Mononuclear cell (primary cell): ENCODE data around the gene KIF6. TPM values are rescaled to one million over a fixed set of nuclear protein-coding genes. Genes with fewer than 3 reads are reported as not detected.

ENCODE experiments used
- H3K27me3 ChIP-seq: 2 replicates; pipeline ENCODE4 v1.6.0; 2011; ENCODE audit warnings: low read length, control low read depth; ENCODE audit not compliant: insufficient read depth
- H3K4me1 ChIP-seq: 2 replicates; pipeline ENCODE4 v1.5.1; 2011; ENCODE audit warnings: mild to moderate bottlenecking, low read length, control low read depth; ENCODE audit not compliant: insufficient read depth
- H3K4me3 ChIP-seq: 2 replicates; pipeline ENCODE4 v1.5.1; 2011; ENCODE audit warnings: mild to moderate bottlenecking, low read length, moderate library complexity
- H3K9me3 ChIP-seq: 2 replicates; pipeline ENCODE4 v1.5.1; 2011; ENCODE audit warnings: low read depth, mild to moderate bottlenecking, control low read depth, low read length
- total RNA-seq: library from RNA; depleted of rRNA; stranded (reverse); fragments of >200 nt; gene quantifications from one replicate; pipeline ENCODE4 v1.2.3, GENCODE V29; 2012

Gene KIF6
- total RNA-seq, 1 donor: not detected

- H3K4me1 ChIP-seq: no peaks in the 10 kb centered on the region
- H3K27me3 ChIP-seq: no peaks in the 10 kb centered on the region
- no peak overlapping the region for H3K4me3 ChIP-seq
- no peaks in the 10 kb centered on the region for H3K9me3 ChIP-seq
These were observed 285.7 kb downstream of the KIF6 start for GRCh38 chr6:39439342-39440038.

- Histone ChIP-seq H3K27me3 (no peaks in the 10 kb centered on the region), H3K9me3 (no peaks in the 10 kb centered on the region), H3K4me3 (no peak overlapping the region), H3K4me1 (no peaks in the 10 kb centered on the region)
These were observed 291.6 kb downstream of the KIF6 start for GRCh38 chr6:39433630-39434029.

- Histone ChIP-seq H3K9me3 (no peaks in the 10 kb centered on the region), H3K4me1 (no peaks in the 10 kb centered on the region), H3K27me3 (no peaks in the 10 kb centered on the region), H3K4me3 (no peak overlapping the region)
These were observed 292.7 kb downstream of the KIF6 start for GRCh38 chr6:39432330-39433025.

- Histone ChIP-seq H3K27me3 (no peaks in the 10 kb centered on the region), H3K9me3 (no peaks in the 10 kb centered on the region), H3K4me3 (no peak overlapping the region), H3K4me1 (no peaks in the 10 kb centered on the region)
These were observed 294.2 kb downstream of the KIF6 start for GRCh38 chr6:39430871-39431523.

GRCh38 chr6:39430446-39430845 is 294.8 kb downstream of the KIF6 start:
- no peaks in the 10 kb centered on the region for H3K9me3 ChIP-seq
- no peaks in the 10 kb centered on the region for H3K27me3 ChIP-seq
- H3K4me3 ChIP-seq: no peak overlapping the region
- no peaks in the 10 kb centered on the region for H3K4me1 ChIP-seq

- no peaks in the 10 kb centered on the region for H3K9me3 ChIP-seq
- H3K27me3 ChIP-seq: no peaks in the 10 kb centered on the region
- H3K4me1 ChIP-seq: no peaks in the 10 kb centered on the region
- no peak overlapping the region for H3K4me3 ChIP-seq
These were observed 296.4 kb downstream of the KIF6 start for GRCh38 chr6:39428816-39429215.

GRCh38 chr6:39428152-39428551 is 297.1 kb downstream of the KIF6 start:
- no peak overlapping the region for H3K4me3 ChIP-seq
- no peaks in the 10 kb centered on the region for H3K4me1 ChIP-seq
- no peaks in the 10 kb centered on the region for H3K9me3 ChIP-seq
- H3K27me3 ChIP-seq: no peaks in the 10 kb centered on the region

GRCh38 chr6:39426073-39426456 is 299.1 kb downstream of the KIF6 start:
- no peaks in the 10 kb centered on the region for H3K27me3 ChIP-seq
- no peak overlapping the region for H3K4me3 ChIP-seq
- H3K4me1 ChIP-seq: no peaks in the 10 kb centered on the region
- no peaks in the 10 kb centered on the region for H3K9me3 ChIP-seq

GRCh38 chr6:39425346-39426072 is 299.7 kb downstream of the KIF6 start:
- H3K4me3 ChIP-seq: no peak overlapping the region
- no peaks in the 10 kb centered on the region for H3K4me1 ChIP-seq
- H3K27me3 ChIP-seq: no peaks in the 10 kb centered on the region
- H3K9me3 ChIP-seq: no peaks in the 10 kb centered on the region

GRCh38 chr6:39424831-39425230 is 300.4 kb downstream of the KIF6 start:
- Histone ChIP-seq H3K4me3 (no peak overlapping the region), H3K9me3 (no peaks in the 10 kb centered on the region), H3K27me3 (no peaks in the 10 kb centered on the region), H3K4me1 (no peaks in the 10 kb centered on the region)

- Histone ChIP-seq H3K9me3 (no peaks in the 10 kb centered on the region), H3K4me1 (no peaks in the 10 kb centered on the region)
These were observed 303.0 kb downstream of the KIF6 start for GRCh38 chr6:39422238-39422637.

GRCh38 chr6:39421383-39422225 is 303.6 kb downstream of the KIF6 start:
- Histone ChIP-seq H3K27me3 (no peaks in the 10 kb centered on the region), H3K9me3 (no peaks in the 10 kb centered on the region), H3K4me3 (no peak overlapping the region), H3K4me1 (no peaks in the 10 kb centered on the region)

More at GRCh38 chr6:39422238-39422637, 303.0 kb downstream of the KIF6 start:
- Histone ChIP-seq H3K4me3 (no peak overlapping the region), H3K27me3 (no peaks in the 10 kb centered on the region)

GRCh38 chr6:39420300-39421265 is 304.6 kb downstream of the KIF6 start:
- H3K4me1 ChIP-seq: no peaks in the 10 kb centered on the region

More at GRCh38 chr6:39420300-39421265, 304.6 kb downstream of the KIF6 start:
- H3K4me3 ChIP-seq: no peak overlapping the region
- no peaks in the 10 kb centered on the region for H3K27me3 ChIP-seq
- no peaks in the 10 kb centered on the region for H3K9me3 ChIP-seq
